Astrocyte of the cerebellum (primary cell): ENCODE data around the gene NFATC3.
"Not testable (repeated sequence)": the region's sequence is repeated elsewhere in the genome, so short reads cannot be mapped to it uniquely, and the experiment has no call there.

Experiments used
- DNase-seq: peaks from one replicate; pipeline ENCODE4 v3.0.0-alpha.2; 2011; ENCODE audit warnings: low read depth
- H3K4me3 ChIP-seq: 2 replicates; pipeline ENCODE4 v1.5.1; 2011; ENCODE audit warnings: mild to moderate bottlenecking, low read depth, low read length, moderate library complexity
- in situ Hi-C: cut with HindIII; loops from 2 replicates; pipeline ENCODE4 v1.10.0; 2017; ENCODE audit warnings: low sequenced_read_pairs
- TF ChIP-seq, protein P1 (sequence below): IDR thresholded peaks from 2 replicates; pipeline ENCODE4 v1.5.1; 2012; ENCODE audit warnings: low read length, low read depth, moderate library complexity, mild to moderate bottlenecking; ENCODE audit errors: missing control alignments

Gene NFATC3

DNA sequence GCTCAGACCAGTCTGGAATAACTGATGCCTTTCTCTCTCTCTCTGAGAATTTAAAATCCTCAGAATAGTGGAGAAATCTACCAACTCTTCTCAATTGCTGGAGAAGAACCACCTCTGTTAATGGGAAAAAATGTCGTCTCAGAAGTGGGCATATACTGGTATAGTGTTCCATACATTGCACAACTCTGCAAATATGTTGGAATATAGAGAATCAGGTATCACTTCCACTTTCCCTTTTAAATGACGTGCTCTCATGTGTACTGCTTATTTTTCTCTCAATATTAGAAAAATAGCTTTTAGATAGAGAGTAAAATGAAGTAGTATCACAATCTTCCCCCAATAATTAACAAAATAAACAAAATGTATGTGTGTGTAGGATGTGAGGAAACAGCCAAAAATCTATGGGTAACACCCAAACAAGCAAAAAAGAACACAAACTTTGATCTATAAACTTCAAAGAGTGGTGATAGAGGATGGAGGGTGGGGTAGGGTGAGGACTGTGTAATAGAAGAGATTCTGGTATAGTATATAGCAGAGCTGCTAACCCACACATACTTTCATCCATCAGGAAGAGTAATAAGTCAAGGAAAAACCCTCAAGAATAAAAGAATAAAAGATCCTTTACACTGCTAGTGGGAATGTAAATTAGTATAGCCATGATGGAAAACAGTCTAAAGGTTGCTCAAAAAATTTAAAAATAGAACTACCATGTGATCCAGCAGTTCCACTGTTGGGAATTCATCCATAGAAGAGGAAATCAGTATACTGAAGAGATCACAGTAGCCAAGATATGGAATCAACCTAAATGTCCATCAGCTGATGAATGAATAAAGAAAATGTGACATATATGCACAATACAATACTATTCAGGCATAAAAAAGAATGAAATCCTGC is 46.9 kb downstream of the NFATC3 start:
- no peak for DNase-seq
- TF ChIP-seq, protein P1, sequence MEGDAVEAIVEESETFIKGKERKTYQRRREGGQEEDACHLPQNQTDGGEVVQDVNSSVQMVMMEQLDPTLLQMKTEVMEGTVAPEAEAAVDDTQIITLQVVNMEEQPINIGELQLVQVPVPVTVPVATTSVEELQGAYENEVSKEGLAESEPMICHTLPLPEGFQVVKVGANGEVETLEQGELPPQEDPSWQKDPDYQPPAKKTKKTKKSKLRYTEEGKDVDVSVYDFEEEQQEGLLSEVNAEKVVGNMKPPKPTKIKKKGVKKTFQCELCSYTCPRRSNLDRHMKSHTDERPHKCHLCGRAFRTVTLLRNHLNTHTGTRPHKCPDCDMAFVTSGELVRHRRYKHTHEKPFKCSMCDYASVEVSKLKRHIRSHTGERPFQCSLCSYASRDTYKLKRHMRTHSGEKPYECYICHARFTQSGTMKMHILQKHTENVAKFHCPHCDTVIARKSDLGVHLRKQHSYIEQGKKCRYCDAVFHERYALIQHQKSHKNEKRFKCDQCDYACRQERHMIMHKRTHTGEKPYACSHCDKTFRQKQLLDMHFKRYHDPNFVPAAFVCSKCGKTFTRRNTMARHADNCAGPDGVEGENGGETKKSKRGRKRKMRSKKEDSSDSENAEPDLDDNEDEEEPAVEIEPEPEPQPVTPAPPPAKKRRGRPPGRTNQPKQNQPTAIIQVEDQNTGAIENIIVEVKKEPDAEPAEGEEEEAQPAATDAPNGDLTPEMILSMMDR = no peak
- in situ Hi-C loops = no loop called here
- no peak overlapping the region for H3K4me3 ChIP-seq

DNA sequence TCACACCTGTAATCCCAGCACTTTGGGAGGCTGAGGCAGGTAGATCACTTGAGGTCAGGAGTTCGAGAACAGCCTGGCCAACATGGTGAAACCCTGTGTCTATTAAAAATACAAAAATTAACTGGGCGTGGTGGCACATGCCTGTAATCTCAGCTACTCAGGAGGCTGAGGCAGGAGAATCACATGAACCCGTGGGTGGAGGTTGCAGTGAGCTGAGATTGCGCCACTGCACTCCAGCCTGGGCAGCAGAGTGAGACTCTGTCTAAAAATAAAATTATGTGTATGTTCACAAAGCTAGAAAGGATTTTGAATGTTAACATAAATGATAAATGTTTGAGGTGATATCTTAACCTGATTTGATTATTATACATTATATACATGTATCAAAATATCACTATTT is 47.8 kb downstream of the NFATC3 start:
- in situ Hi-C loops, H3K4me3 ChIP-seq, DNase-seq: not testable (repeated sequence)

- in situ Hi-C loops = no loop called here
- TF ChIP-seq, protein P1 = no peak
- H3K4me3 ChIP-seq = no peak overlapping the region
- DNase-seq = no peak
Observed at GRCh38 chr16:68134644-68135043, 49.5 kb downstream of the NFATC3 start.

DNA sequence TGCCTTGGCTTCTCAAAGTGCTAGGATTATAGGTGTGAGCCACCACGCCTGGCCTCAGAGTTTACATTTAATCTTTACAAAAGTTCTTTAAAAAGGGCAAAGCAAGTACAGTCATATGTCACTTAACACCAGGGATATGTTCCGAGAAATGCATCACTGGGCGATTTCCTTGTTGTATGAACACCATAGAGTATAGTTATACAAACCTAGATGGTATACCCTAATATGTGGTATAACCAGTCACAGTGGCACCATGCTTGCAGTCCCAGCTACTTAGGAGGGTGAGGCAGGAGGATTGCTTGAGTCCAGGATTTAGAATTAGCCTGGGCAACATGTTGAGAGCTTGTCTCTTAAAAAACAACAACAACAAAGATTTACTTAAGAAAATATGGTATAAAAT is 51.3 kb downstream of the NFATC3 start:
- H3K4me3 ChIP-seq = no peak overlapping the region
- in situ Hi-C loops = no loop called here
- TF ChIP-seq, protein P1 = no peak
- DNase-seq = no peak

- DNase-seq = no peak
- no peak overlapping the region for H3K4me3 ChIP-seq
- in situ Hi-C loops = no loop called here
- TF ChIP-seq, protein P1 = no peak
Observed at GRCh38 chr16:68144008-68144407, 58.8 kb downstream of the NFATC3 start.

DNA sequence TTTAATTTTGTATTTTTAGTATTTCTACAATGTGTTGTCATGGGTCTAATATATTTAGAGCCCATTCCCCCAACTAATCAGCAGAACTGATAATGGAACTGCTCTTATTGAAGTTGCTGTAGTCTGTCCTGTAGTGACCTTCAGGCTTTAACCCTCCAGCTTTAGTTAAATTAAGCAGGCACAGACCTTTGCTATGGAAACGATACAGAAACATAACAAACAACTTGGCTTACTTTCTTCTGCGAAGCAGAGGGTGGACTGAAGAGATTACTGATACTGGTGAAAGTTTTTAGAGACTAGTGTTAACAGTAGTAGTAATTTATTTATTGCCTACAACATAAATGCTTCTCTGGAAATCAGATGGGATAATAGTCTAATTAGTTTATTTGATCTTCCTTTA is 61.4 kb downstream of the NFATC3 start:
- H3K4me3 ChIP-seq = no peak overlapping the region
- TF ChIP-seq, protein P1 = no peak
- in situ Hi-C loops = no loop called here
- DNase-seq = no peak

DNA sequence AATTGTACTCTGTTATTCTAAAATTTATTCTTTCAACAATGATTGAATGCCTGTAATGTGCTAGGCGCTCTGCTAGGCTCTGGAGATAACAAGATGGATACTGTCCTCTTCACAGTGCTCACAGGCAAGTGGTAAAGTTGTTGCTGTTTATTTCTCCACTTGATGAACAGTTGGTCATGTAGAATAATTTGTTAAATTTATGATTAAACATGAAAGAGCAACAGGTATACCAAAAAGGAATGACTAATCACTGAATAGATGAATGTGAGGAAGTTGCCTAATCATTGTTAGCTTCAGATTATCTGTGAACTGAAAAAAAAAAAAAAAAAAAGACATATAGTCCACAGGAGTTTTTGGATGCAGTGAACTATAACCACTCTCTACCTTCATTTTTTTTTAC is 62.3 kb downstream of the NFATC3 start:
- in situ Hi-C loops = no loop called here
- TF ChIP-seq, protein P1 = no peak
- no peak for DNase-seq
- no peak overlapping the region for H3K4me3 ChIP-seq
